SK-N-SH (cell line): ENCODE data around the gene NPTX2. TPM values are rescaled to one million over a fixed set of nuclear protein-coding genes. Genes with fewer than 3 reads are reported as not detected.

Experiments used
- CTCF ChIA-PET: fragments of 300-600, 350-600 bp; formaldehyde crosslinking; extraction: SDS; loops from one replicate; lab custom pipeline; 2021; lab: Yijun Ruan, JAX
- POLR2A ChIA-PET: fragments of 350-600 bp; sonication (Branson Sonifier 250); formaldehyde crosslinking; extraction: SDS; loops from one replicate; lab custom pipeline; 2020; ENCODE audit warnings: antibody characterized with exemption, inconsistent platforms; lab: Yijun Ruan, JAX
- DNase-seq: peaks from one replicate; pipeline ENCODE4 v3.0.0; 2012
- H2AFZ ChIP-seq: fragments of 200-600 bp; sonication (generic); 2 replicates; pipeline ENCODE4 v1.8.1; 2016; ENCODE audit warnings: antibody characterized with exemption, mild to moderate bottlenecking, low read depth
- H3F3A ChIP-seq: fragments of 200-600 bp; sonication (generic); replicated peaks from 2 replicates; pipeline ENCODE3; 2016; ENCODE audit warnings: antibody characterized with exemption, mild to moderate bottlenecking; ENCODE audit not compliant: insufficient read depth
- H3K27ac ChIP-seq, 2 experiments: fragments of 200-500 bp in 1 of 2; fragments of 200-600 bp in 1 of 2; sonication (Bioruptor generic) in 1 of 2; sonication (generic), shearing (Covaris generic) in 1 of 2; 2 replicates each; pipeline versions ENCODE4 v1.5.1 to v1.6.1; 2014 to 2016; ENCODE audit warnings: low read depth in 2 of 2, inconsistent platforms in 1 of 2, low read length in 1 of 2, mild to moderate bottlenecking in 1 of 2, mixed read lengths in 1 of 2
- H3K27me3 ChIP-seq: fragments of 200-600 bp; sonication (generic), shearing (Covaris generic); 2 replicates; pipeline ENCODE4 v1.6.1; 2016; ENCODE audit warnings: mixed run types; ENCODE audit not compliant: insufficient read depth
- H3K36me3 ChIP-seq, 2 experiments: fragments of 200-500 bp in 1 of 2; fragments of 200-600 bp in 1 of 2; sonication (Bioruptor generic) in 1 of 2; sonication (generic) in 1 of 2; replicated peaks in 1 of 2; 2 replicates each; pipeline versions ENCODE3 to v1.5.1; 2014 to 2016; ENCODE audit warnings: low read length in 1 of 2, mild to moderate bottlenecking in 1 of 2; ENCODE audit not compliant: insufficient read depth in 2 of 2, control insufficient read depth in 1 of 2
- H3K4me1 ChIP-seq, 2 experiments: fragments of 200-500 bp in 1 of 2; fragments of 200-600 bp in 1 of 2; sonication (Bioruptor generic) in 1 of 2; sonication (generic), shearing (Covaris generic) in 1 of 2; 2 replicates each; pipeline versions ENCODE4 v1.5.1 to v1.6.1; 2014 to 2016; ENCODE audit warnings: low read depth in 1 of 2, low read length in 1 of 2, mixed run types in 1 of 2; ENCODE audit not compliant: insufficient read depth in 2 of 2, control insufficient read depth in 1 of 2
- H3K4me2 ChIP-seq: fragments of 200-600 bp; sonication (generic), shearing (Covaris generic); 2 replicates; pipeline ENCODE4 v1.6.1; 2017; ENCODE audit warnings: mixed run types
- H3K4me3 ChIP-seq, 2 experiments: fragments of 200-500 bp in 1 of 2; fragments of 200-600 bp in 1 of 2; sonication (Bioruptor generic) in 1 of 2; sonication (generic), shearing (Covaris generic) in 1 of 2; 2 replicates each; pipeline versions ENCODE4 v1.5.1 to v1.8.1; 2014 to 2016; ENCODE audit warnings: low read depth in 2 of 2, inconsistent platforms in 1 of 2, low read length in 1 of 2, mild to moderate bottlenecking in 1 of 2, mixed read lengths in 1 of 2, moderate library complexity in 1 of 2
- H3K79me2 ChIP-seq: fragments of 200-600 bp; sonication (generic); 2 replicates; pipeline ENCODE4 v1.8.1; 2017; ENCODE audit warnings: mild to moderate bottlenecking; ENCODE audit not compliant: insufficient read depth
- H3K9ac ChIP-seq: fragments of 200-600 bp; sonication (generic); 2 replicates; pipeline ENCODE4 v1.6.1; 2017; ENCODE audit warnings: mixed run types
- H3K9me2 ChIP-seq: fragments of 200-600 bp; sonication (generic); 2 replicates; pipeline ENCODE4 v1.6.1; 2017; ENCODE audit warnings: mixed run types
- H3K9me3 ChIP-seq: fragments of 200-600 bp; sonication (generic); 2 replicates; pipeline ENCODE4 v1.6.1; 2017; ENCODE audit warnings: mixed run types, mild to moderate bottlenecking, moderate library complexity
- H4K20me1 ChIP-seq: fragments of 200-600 bp; sonication (generic); 2 replicates; pipeline ENCODE4 v1.6.1; 2017; ENCODE audit warnings: mild to moderate bottlenecking, mixed run types; ENCODE audit not compliant: insufficient read depth
- ELF1 ChIP-seq: IDR thresholded peaks from 2 replicates; pipeline ENCODE4 v1.4.0; 2012
- EP300 ChIP-seq, 2 experiments: IDR thresholded peaks; 2 replicates each; pipeline versions ENCODE4 v1.4.0 to v1.6.1; 2012; ENCODE audit warnings: borderline replicate concordance in 1 of 2, low read depth in 1 of 2, low read length in 1 of 2
- FOXM1 ChIP-seq: IDR thresholded peaks from 2 replicates; pipeline ENCODE4 v1.4.0; 2012; ENCODE audit warnings: low read depth, mild to moderate bottlenecking
- GABPA ChIP-seq: IDR thresholded peaks from 2 replicates; pipeline ENCODE4 v1.4.0; 2012; ENCODE audit warnings: low read depth, mild to moderate bottlenecking
- IRF3 ChIP-seq: fragments of 150-350 bp; IDR thresholded peaks from 2 replicates; pipeline ENCODE4 v1.6.1; 2016; ENCODE audit warnings: mild to moderate bottlenecking, low read depth, low read length
- MAX ChIP-seq: IDR thresholded peaks from 2 replicates; pipeline ENCODE4 v1.4.0; 2012; ENCODE audit warnings: low read depth
- NFIC ChIP-seq: IDR thresholded peaks from 2 replicates; pipeline ENCODE4 v1.4.0; 2012; ENCODE audit warnings: borderline replicate concordance
- PBX3 ChIP-seq: IDR thresholded peaks from 2 replicates; pipeline ENCODE4; 2012
- RAD21 ChIP-seq: IDR thresholded peaks from 2 replicates; pipeline ENCODE4 v1.6.1; 2012; ENCODE audit warnings: mild to moderate bottlenecking, low read length
- RXRA ChIP-seq: IDR thresholded peaks from 2 replicates; pipeline ENCODE4 v1.4.0; 2012; ENCODE audit warnings: low read depth, mild to moderate bottlenecking, borderline replicate concordance
- YY1 ChIP-seq: IDR thresholded peaks from 2 replicates; pipeline ENCODE4 v1.4.0; 2012; ENCODE audit warnings: low read depth, mild to moderate bottlenecking
- ZBTB33 ChIP-seq: IDR thresholded peaks from 2 replicates; pipeline ENCODE4 v1.4.0; 2012; ENCODE audit warnings: low read depth, borderline replicate concordance
- WGBS: methylation state at CpG from one replicate; pipeline ENCODE4 v1.1.6; 2017; ENCODE audit warnings: low lambda C conversion rate; 5-methylcytosine and 5-hydroxymethylcytosine counted together
- polyA plus RNA-seq, 3 experiments: library from polyadenylated mRNA; depleted of rRNA; stranded (reverse); fragments of >200 nt; gene quantifications; 2 replicates each; pipeline ENCODE4 v1.2.3, GENCODE V29; 2012

Gene NPTX2
- polyA plus RNA-seq, 1 of the 3 experiments (the other 2 are of a cell fraction), result 0.41 TPM

- TF ChIP-seq ZBTB33, result no peak
Measured at GRCh38 chr7:98617960-98618418, 904 bp downstream of the NPTX2 start (continued).

GRCh38 chr7:98618786-98619185, 1.7 kb downstream of the NPTX2 start:
- H3K9me3 ChIP-seq, result no peaks in the 10 kb centered on the region
- no peak for TF ChIP-seq ELF1
- TF ChIP-seq RXRA, result no peak
- TF ChIP-seq RAD21, result no peak
- TF ChIP-seq FOXM1, result no peak
- no peak for TF ChIP-seq EP300 (IDR thresholded peaks at IDR 0.05; ENCODE audit: borderline replicate concordance in 1 of 2, low read depth in 1 of 2, low read length in 1 of 2)
- TF ChIP-seq IRF3, result no peak
- no peak for TF ChIP-seq GABPA
- no peak for TF ChIP-seq NFIC
- TF ChIP-seq PBX3, result no peak
- no peak for TF ChIP-seq YY1
- TF ChIP-seq MAX, result no peak
- TF ChIP-seq, all 33 proteins: peak for 0
- no peaks in the 10 kb centered on the region for H3K27me3 ChIP-seq
- H3K9me2 ChIP-seq, result no peaks in the 10 kb centered on the region
- 23% methylated on average over 2 of the region's 2 CpGs for WGBS
- ChIA-PET POLR2A (no interaction called here), CTCF (interaction anchor here (0.6 to 4.0 kb wide), 17 partner anchors 10 to 260 kb away, joined by 3 to 29 read pairs (median 4); partner anchors contain the start of gene TRRAP)
- H3K9ac ChIP-seq, result no peak overlapping the region
- H3K4me3 ChIP-seq, result peak overlapping the region in 1 of 2 experiments; percentile 22; a peak in 1 of 4 replicates
- no peaks in the 10 kb centered on the region for H4K20me1 ChIP-seq
- H3K4me2 ChIP-seq, result no peak overlapping the region
- H3K36me3 ChIP-seq, result no peaks in the 10 kb centered on the region
- no peak overlapping the region for H3K27ac ChIP-seq
- no peak overlapping the region for H2AFZ ChIP-seq
- H3F3A ChIP-seq, result no peaks in the 10 kb centered on the region
- H3K4me1 ChIP-seq, result peaks cover 0 to 53% of the 10 kb centered on the region in 2 experiments; a peak in 2 of 4 replicates
- no peak for DNase-seq
- H3K79me2 ChIP-seq, result no peaks in the 10 kb centered on the region
